Loucy (cell line): ENCODE data around the gene RGS12.
A peak's percentile ranks its signal among the peaks of the same experiment; 100 is the strongest.

Source experiments
- H2AFZ ChIP-seq: fragments of 200-600 bp; sonication (generic); 2 replicates; pipeline ENCODE4 v1.6.0; 2016; ENCODE audit warnings: antibody characterized with exemption, mild to moderate bottlenecking, low read length, moderate library complexity
- H3F3A ChIP-seq: fragments of 200-600 bp; 2 replicates; pipeline ENCODE4 v1.6.0; 2016; ENCODE audit warnings: antibody characterized with exemption, low read depth, mild to moderate bottlenecking
- H3K27me3 ChIP-seq: fragments of 200-600 bp; sonication (generic); 2 replicates; pipeline ENCODE4 v1.6.1; 2014; ENCODE audit warnings: low read length, mild to moderate bottlenecking; ENCODE audit not compliant: insufficient read depth, poor library complexity, severe bottlenecking
- H3K36me3 ChIP-seq: fragments of 200-600 bp; sonication (generic); 2 replicates; pipeline ENCODE4 v1.6.1; 2016; ENCODE audit warnings: low read length; ENCODE audit not compliant: insufficient read depth
- H3K4me1 ChIP-seq: fragments of 200-600 bp; sonication (generic); 2 replicates; pipeline ENCODE4 v1.5.1; 2014; ENCODE audit warnings: low read length, mild to moderate bottlenecking; ENCODE audit not compliant: insufficient read depth, poor library complexity, severe bottlenecking
- H3K4me2 ChIP-seq: fragments of 200-600 bp; sonication (generic); 2 replicates; pipeline ENCODE4 v1.6.0; 2014; ENCODE audit warnings: antibody characterized with exemption, low read length, low read depth, mild to moderate bottlenecking; ENCODE audit not compliant: poor library complexity, severe bottlenecking
- H3K4me3 ChIP-seq: fragments of 200-600 bp; sonication (generic); 2 replicates; pipeline ENCODE4 v1.5.1; 2014; ENCODE audit warnings: low read length, mild to moderate bottlenecking, mixed read lengths; ENCODE audit not compliant: poor library complexity, severe bottlenecking
- H3K79me2 ChIP-seq: fragments of 200-600 bp; sonication (generic); 2 replicates; pipeline ENCODE4 v1.6.1; 2014; ENCODE audit warnings: low read length; ENCODE audit not compliant: insufficient read depth
- H3K9ac ChIP-seq: fragments of 200-600 bp; sonication (generic); 2 replicates; pipeline ENCODE4 v1.6.0; 2014; ENCODE audit warnings: mild to moderate bottlenecking, low read depth, low read length, moderate library complexity; ENCODE audit not compliant: poor library complexity, severe bottlenecking
- H3K9me2 ChIP-seq: fragments of 200-600 bp; sonication (generic); replicated peaks from 2 replicates; pipeline ENCODE4 v1.6.1; 2016; ENCODE audit warnings: low read depth, low read length, mixed read lengths
- H3K9me3 ChIP-seq: fragments of 200-600 bp; sonication (generic); 2 replicates; pipeline ENCODE4 v1.6.1; 2014; ENCODE audit warnings: mild to moderate bottlenecking, antibody characterized with exemption, low read length, low read depth; ENCODE audit not compliant: insufficient read depth
- H4K20me1 ChIP-seq: fragments of 200-600 bp; sonication (generic); 2 replicates; pipeline ENCODE4 v1.6.0; 2014; ENCODE audit warnings: antibody characterized with exemption, low read length, mild to moderate bottlenecking; ENCODE audit not compliant: insufficient read depth, poor library complexity, severe bottlenecking
- EZH2phosphoT487 ChIP-seq: fragments of 200-600 bp; IDR thresholded peaks from 2 replicates; pipeline ENCODE4 v1.6.1; 2018; ENCODE audit warnings: antibody characterized with exemption, mild to moderate bottlenecking, moderate library complexity, borderline replicate concordance
- TF ChIP-seq, protein P1 (sequence below): fragments of 200-600 bp; sonication (generic); conservative IDR thresholded peaks from 2 replicates; pipeline ENCODE4 v1.5.1; 2014; ENCODE audit warnings: mild to moderate bottlenecking, antibody characterized with exemption, low read length

The RGS12 gene

GRCh38 chr4:3248811-3249661, 43.8 kb upstream of the RGS12 start, which contains the start of gene MSANTD1:
MSANTD1 (plus strand) TSS chr4:3249159; CDS start chr4:3249223, 64 bp downstream.
- no peaks in the 10 kb centered on the region for H3K9me2 ChIP-seq
- H3K4me3 ChIP-seq: no peak within 1 kb of the TSS

GRCh38 chr4:3249711-3250437, 42.9 kb upstream of the RGS12 start:
- Histone ChIP-seq H2AFZ (no peak overlapping the region), H3F3A (no peaks in the 10 kb centered on the region), H3K4me1 (peaks cover 9% of the 10 kb centered on the region), H3K4me2 (no peak overlapping the region), H3K36me3 (no peaks in the 10 kb centered on the region), H3K9me3 (no peaks in the 10 kb centered on the region), H3K9ac (no peak overlapping the region), H4K20me1 (no peaks in the 10 kb centered on the region), H3K27me3 (no peaks in the 10 kb centered on the region), H3K4me3 (no peak overlapping the region), H3K79me2 (no peaks in the 10 kb centered on the region), H3K9me2 (no peaks in the 10 kb centered on the region)
- no peak for TF ChIP-seq EZH2phosphoT487
- TF ChIP-seq, protein P1, sequence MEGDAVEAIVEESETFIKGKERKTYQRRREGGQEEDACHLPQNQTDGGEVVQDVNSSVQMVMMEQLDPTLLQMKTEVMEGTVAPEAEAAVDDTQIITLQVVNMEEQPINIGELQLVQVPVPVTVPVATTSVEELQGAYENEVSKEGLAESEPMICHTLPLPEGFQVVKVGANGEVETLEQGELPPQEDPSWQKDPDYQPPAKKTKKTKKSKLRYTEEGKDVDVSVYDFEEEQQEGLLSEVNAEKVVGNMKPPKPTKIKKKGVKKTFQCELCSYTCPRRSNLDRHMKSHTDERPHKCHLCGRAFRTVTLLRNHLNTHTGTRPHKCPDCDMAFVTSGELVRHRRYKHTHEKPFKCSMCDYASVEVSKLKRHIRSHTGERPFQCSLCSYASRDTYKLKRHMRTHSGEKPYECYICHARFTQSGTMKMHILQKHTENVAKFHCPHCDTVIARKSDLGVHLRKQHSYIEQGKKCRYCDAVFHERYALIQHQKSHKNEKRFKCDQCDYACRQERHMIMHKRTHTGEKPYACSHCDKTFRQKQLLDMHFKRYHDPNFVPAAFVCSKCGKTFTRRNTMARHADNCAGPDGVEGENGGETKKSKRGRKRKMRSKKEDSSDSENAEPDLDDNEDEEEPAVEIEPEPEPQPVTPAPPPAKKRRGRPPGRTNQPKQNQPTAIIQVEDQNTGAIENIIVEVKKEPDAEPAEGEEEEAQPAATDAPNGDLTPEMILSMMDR: no peak

More at GRCh38 chr4:3248811-3249661, 43.8 kb upstream of the RGS12 start, which contains the start of gene MSANTD1:
- no peaks in the 10 kb centered on the region for H3K36me3 ChIP-seq
- H3K4me1 ChIP-seq: peaks cover 11% of the 10 kb centered on the region
- H3K4me2 ChIP-seq: no peak within 1 kb of the TSS
- H3K9ac ChIP-seq: no peak within 1 kb of the TSS
- H3K79me2 ChIP-seq: no peaks in the 10 kb centered on the region
- no peaks in the 10 kb centered on the region for H3F3A ChIP-seq
- H4K20me1 ChIP-seq: no peaks in the 10 kb centered on the region
- TF ChIP-seq, protein P1: no peak
- no peak for TF ChIP-seq EZH2phosphoT487
- no peak within 1 kb of the TSS for H2AFZ ChIP-seq
- no peaks in the 10 kb centered on the region for H3K27me3 ChIP-seq
- no peaks in the 10 kb centered on the region for H3K9me3 ChIP-seq

GRCh38 chr4:3250438-3250955, 42.3 kb upstream of the RGS12 start:
- no peaks in the 10 kb centered on the region for H4K20me1 ChIP-seq
- no peak for TF ChIP-seq EZH2phosphoT487
- TF ChIP-seq, protein P1: no peak
- peaks cover 9% of the 10 kb centered on the region for H3K4me1 ChIP-seq
- H3K36me3 ChIP-seq: no peaks in the 10 kb centered on the region
- H3K4me2 ChIP-seq: no peak overlapping the region
- H3F3A ChIP-seq: no peaks in the 10 kb centered on the region
- H3K27me3 ChIP-seq: no peaks in the 10 kb centered on the region
- H3K9ac ChIP-seq: peak overlapping the region; percentile 4
- no peaks in the 10 kb centered on the region for H3K9me3 ChIP-seq
- H3K9me2 ChIP-seq: no peaks in the 10 kb centered on the region
- no peak overlapping the region for H3K4me3 ChIP-seq
- H2AFZ ChIP-seq: no peak overlapping the region
- H3K79me2 ChIP-seq: no peaks in the 10 kb centered on the region
